NB4 (cell line): ENCODE data around the gene DUOX2.

Experiments
- DNase-seq: peaks from one replicate; pipeline ENCODE4 v3.0.0; 2010; ENCODE audit warnings: low read depth
- H3K4me3 ChIP-seq: one replicate; pipeline ENCODE4 v1.5.1; 2011; ENCODE audit warnings: mild to moderate bottlenecking, low read depth, low read length, moderate library complexity
- CTCF ChIP-seq: IDR thresholded peaks from one replicate; pipeline ENCODE4 v1.5.1; 2012; ENCODE audit warnings: low read depth, low read length
- MAX ChIP-seq: IDR thresholded peaks from 2 replicates; pipeline ENCODE4 v1.6.1; 2011; ENCODE audit warnings: low read depth, low read length
- MYC ChIP-seq: IDR thresholded peaks from 2 replicates; pipeline ENCODE4 v1.6.1; 2011; ENCODE audit warnings: low read depth, low read length
- POLR2A ChIP-seq: IDR thresholded peaks from 2 replicates; pipeline ENCODE4 v1.6.1; 2011; ENCODE audit warnings: mild to moderate bottlenecking; ENCODE audit not compliant: insufficient read length; ENCODE audit errors: extremely low read depth

DUOX2 gene

GRCh38 chr15:45112591-45113379, 1.2 kb downstream of the DUOX2 start:
- no peak overlapping the region for H3K4me3 ChIP-seq
- DNase-seq = no peak
- no peak for TF ChIP-seq MYC
- no peak for TF ChIP-seq CTCF
- TF ChIP-seq MAX = no peak
- no peak for TF ChIP-seq POLR2A

GRCh38 chr15:45112143-45112590, 1.8 kb downstream of the DUOX2 start:
- TF ChIP-seq MYC = no peak

GRCh38 chr15:45111390-45112142, 2.4 kb downstream of the DUOX2 start:
- no peak overlapping the region for H3K4me3 ChIP-seq
- TF ChIP-seq MAX (no peak), MYC (no peak)
- DNase-seq = no peak

More at GRCh38 chr15:45112143-45112590, 1.8 kb downstream of the DUOX2 start:
- no peak for DNase-seq
- no peak overlapping the region for H3K4me3 ChIP-seq

GRCh38 chr15:45110256-45110820, 3.6 kb downstream of the DUOX2 start:
- no peak overlapping the region for H3K4me3 ChIP-seq
- DNase-seq = no peak
- no peak for TF ChIP-seq MAX
- no peak for TF ChIP-seq MYC
- no peak for TF ChIP-seq POLR2A
- peak; percentile 18 for TF ChIP-seq CTCF

- no peak for DNase-seq
- no peak overlapping the region for H3K4me3 ChIP-seq
- no peak for TF ChIP-seq POLR2A
- TF ChIP-seq MAX = no peak
- no peak for TF ChIP-seq CTCF
- TF ChIP-seq MYC = no peak
Measured at GRCh38 chr15:45107941-45108630, 5.9 kb downstream of the DUOX2 start.

GRCh38 chr15:45106002-45106790, 7.8 kb downstream of the DUOX2 start:
- no peak for TF ChIP-seq MYC
- no peak for TF ChIP-seq POLR2A
- TF ChIP-seq CTCF = no peak
- no peak for TF ChIP-seq MAX
- no peak overlapping the region for H3K4me3 ChIP-seq
- no peak for DNase-seq
